ENCODE results near the gene RALGDS.

Gene RALGDS

DNA sequence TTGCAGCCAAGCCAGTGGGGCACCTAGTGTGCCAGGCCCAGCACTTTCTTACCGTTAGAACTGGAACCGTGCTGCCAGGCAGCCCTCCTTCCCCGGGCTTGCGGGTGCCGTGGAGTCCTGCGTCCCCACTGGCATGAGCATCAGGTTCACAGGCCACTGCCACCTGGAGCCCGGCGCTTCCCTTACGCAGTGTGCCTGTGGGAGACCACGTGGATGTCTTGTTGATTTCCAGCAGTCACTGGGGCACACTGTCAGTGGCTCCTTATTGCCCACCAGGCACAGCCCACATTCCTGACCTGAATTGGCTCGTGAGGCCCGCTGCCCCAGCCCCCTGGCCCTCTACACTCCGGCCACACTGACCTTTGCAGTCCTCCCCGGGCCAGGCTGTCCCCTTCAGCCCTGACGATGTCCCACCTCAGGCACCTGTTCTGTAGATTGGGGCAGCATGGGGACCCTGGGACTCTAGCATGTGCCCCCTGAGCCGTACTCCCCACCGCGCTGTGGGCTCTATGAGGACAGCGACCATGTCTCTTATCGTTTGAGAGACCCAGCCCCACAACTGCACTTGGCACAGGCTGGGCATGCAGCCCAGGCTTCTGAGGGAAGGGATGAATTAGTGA, 69.6 kb downstream of the RALGDS start:
- H3K36me3 ChIP-seq (ENCODE audit: control insufficient read depth, insufficient read depth, low read length), result peaks cover 61% of the 10 kb centered on the region
- H3K4me1 ChIP-seq (ENCODE audit: control insufficient read depth, insufficient read depth, low read length, poor library complexity, severe bottlenecking), result no peaks in the 10 kb centered on the region
- H3K9me3 ChIP-seq (ENCODE audit: control insufficient read depth, low read length), result no peaks in the 10 kb centered on the region
- H3K27ac ChIP-seq (ENCODE audit: insufficient read depth, low read length, poor library complexity, severe bottlenecking), result no peak overlapping the region
- H3K4me3 ChIP-seq (ENCODE audit: insufficient read depth, low read depth, low read length, poor library complexity, severe bottlenecking), result no peak overlapping the region
- H3K27me3 ChIP-seq (replicated peaks; ENCODE audit: control insufficient read depth, insufficient read depth, low read length, poor library complexity, severe bottlenecking), result no peaks in the 10 kb centered on the region
- no peak for DNase-seq

DNA sequence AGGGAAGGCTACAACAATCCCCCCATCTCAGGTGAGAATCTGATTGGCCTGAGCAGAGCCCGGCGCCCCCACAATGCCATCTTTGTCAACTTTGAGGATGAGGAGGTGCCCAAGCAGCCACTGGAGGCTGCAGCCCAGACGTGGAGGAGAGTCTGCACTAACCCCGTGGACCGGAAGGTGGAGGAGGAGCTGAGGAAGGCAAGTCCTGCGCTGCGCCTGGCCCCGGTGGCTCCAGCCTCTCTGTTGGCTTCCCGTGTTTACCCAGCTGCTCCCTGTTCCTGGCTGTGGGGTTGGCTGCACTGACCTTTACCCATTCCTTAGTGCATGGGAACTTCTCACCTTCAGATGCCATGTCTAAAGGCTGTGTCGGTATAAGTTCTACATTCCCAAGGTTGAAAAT, 70.3 kb downstream of the RALGDS start:
- Histone ChIP-seq H3K4me1 (ENCODE audit: control insufficient read depth, insufficient read depth, low read length, poor library complexity, severe bottlenecking) (no peaks in the 10 kb centered on the region), H3K27me3 (replicated peaks; ENCODE audit: control insufficient read depth, insufficient read depth, low read length, poor library complexity, severe bottlenecking) (no peaks in the 10 kb centered on the region), H3K4me3 (ENCODE audit: insufficient read depth, low read depth, low read length, poor library complexity, severe bottlenecking) (no peak overlapping the region), H3K9me3 (ENCODE audit: control insufficient read depth, low read length) (no peaks in the 10 kb centered on the region), H3K27ac (ENCODE audit: insufficient read depth, low read length, poor library complexity, severe bottlenecking) (no peak overlapping the region), H3K36me3 (ENCODE audit: control insufficient read depth, insufficient read depth, low read length) (peaks cover 60% of the 10 kb centered on the region)
- no peak for DNase-seq

DNA sequence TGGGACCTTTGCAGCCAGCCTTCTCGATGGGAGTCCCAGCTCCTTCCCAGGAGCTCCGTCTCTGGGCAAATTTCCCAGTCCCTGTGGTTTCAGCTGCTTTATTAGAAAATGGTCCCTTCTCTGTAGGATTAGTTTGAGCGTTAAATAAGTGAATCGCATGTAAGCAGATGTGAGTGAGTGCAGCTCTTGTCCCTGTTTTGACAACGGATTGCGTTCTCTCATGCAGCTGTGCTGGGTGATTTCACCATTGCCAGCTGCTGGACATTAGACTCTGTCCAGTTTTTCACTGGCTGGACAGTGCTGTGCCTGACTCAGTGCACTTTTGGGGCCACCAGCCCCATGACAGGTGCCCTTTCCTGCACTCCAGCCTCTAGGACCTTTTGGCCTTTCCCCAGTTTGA, 70.9 kb downstream of the RALGDS start:
- no peak for DNase-seq
- Histone ChIP-seq H3K4me1 (ENCODE audit: control insufficient read depth, insufficient read depth, low read length, poor library complexity, severe bottlenecking) (no peaks in the 10 kb centered on the region), H3K27ac (ENCODE audit: insufficient read depth, low read length, poor library complexity, severe bottlenecking) (no peak overlapping the region), H3K36me3 (ENCODE audit: control insufficient read depth, insufficient read depth, low read length) (peaks cover 57% of the 10 kb centered on the region), H3K4me3 (ENCODE audit: insufficient read depth, low read depth, low read length, poor library complexity, severe bottlenecking) (no peak overlapping the region), H3K27me3 (replicated peaks; ENCODE audit: control insufficient read depth, insufficient read depth, low read length, poor library complexity, severe bottlenecking) (no peaks in the 10 kb centered on the region), H3K9me3 (ENCODE audit: control insufficient read depth, low read length) (no peaks in the 10 kb centered on the region)

DNA sequence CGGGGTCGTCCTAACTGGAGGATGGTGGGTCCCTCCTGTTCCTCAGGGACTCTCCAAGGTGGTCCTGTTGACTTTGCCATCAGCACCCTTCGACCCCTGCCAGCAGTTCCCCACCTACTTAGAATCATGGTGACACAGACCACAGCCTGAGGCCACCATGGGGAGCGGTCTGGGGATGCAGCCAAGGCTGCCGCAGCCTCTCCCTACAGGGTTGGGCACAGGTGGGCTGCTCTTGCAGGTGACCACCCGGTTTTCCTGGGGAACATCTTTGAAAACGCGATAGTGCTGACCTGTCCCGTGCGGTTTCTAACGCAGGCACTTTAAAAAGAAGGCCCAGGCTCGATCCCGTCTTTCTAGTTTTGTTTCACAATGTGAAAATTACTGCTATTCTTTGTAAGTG, 72.0 kb downstream of the RALGDS start:
- DNase-seq, result no peak
- H3K27me3 ChIP-seq (replicated peaks; ENCODE audit: control insufficient read depth, insufficient read depth, low read length, poor library complexity, severe bottlenecking), result no peaks in the 10 kb centered on the region
- no peak overlapping the region for H3K27ac ChIP-seq (ENCODE audit: insufficient read depth, low read length, poor library complexity, severe bottlenecking)
- H3K36me3 ChIP-seq (ENCODE audit: control insufficient read depth, insufficient read depth, low read length), result peaks cover 57% of the 10 kb centered on the region
- H3K4me1 ChIP-seq (ENCODE audit: control insufficient read depth, insufficient read depth, low read length, poor library complexity, severe bottlenecking), result no peaks in the 10 kb centered on the region
- H3K4me3 ChIP-seq (ENCODE audit: insufficient read depth, low read depth, low read length, poor library complexity, severe bottlenecking), result no peak overlapping the region
- H3K9me3 ChIP-seq (ENCODE audit: control insufficient read depth, low read length), result no peaks in the 10 kb centered on the region

DNA sequence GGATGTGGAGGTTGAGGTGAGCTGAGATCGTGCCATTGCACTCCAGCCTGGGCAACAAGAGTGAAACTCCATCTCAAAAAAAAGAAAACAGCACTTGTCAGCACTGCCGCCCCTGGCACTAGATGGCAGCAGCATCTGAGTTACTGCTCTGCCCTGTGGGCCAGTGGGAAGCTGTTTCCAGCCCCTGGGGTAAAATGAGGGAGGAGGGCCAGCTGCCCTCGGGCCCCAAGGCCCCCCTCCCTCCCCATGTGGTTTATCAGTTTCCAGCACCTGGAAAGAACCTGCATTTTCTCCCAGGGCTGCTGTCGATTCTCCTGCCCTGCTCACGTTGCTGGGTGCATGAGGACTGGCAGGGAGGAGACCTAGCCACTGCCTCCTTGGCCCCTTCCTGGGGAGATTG, 72.4 kb downstream of the RALGDS start:
- Histone ChIP-seq H3K36me3 (ENCODE audit: control insufficient read depth, insufficient read depth, low read length) (peaks cover 56% of the 10 kb centered on the region), H3K27me3 (replicated peaks; ENCODE audit: control insufficient read depth, insufficient read depth, low read length, poor library complexity, severe bottlenecking) (no peaks in the 10 kb centered on the region)

More for the DNA sequence above, 72.4 kb downstream of the RALGDS start:
- no peak for DNase-seq
- no peak overlapping the region for H3K27ac ChIP-seq (ENCODE audit: insufficient read depth, low read length, poor library complexity, severe bottlenecking)
- H3K4me3 ChIP-seq (ENCODE audit: insufficient read depth, low read depth, low read length, poor library complexity, severe bottlenecking), result no peak overlapping the region
- H3K9me3 ChIP-seq (ENCODE audit: control insufficient read depth, low read length), result no peaks in the 10 kb centered on the region
- no peaks in the 10 kb centered on the region for H3K4me1 ChIP-seq (ENCODE audit: control insufficient read depth, insufficient read depth, low read length, poor library complexity, severe bottlenecking)
